ENCODE results near the gene RPL19. TPM values are rescaled to one million over a fixed set of nuclear protein-coding genes. Genes with fewer than 3 reads are reported as not detected.

RPL19 gene
- total RNA-seq, 1 donor: 2,108 TPM

DNA sequence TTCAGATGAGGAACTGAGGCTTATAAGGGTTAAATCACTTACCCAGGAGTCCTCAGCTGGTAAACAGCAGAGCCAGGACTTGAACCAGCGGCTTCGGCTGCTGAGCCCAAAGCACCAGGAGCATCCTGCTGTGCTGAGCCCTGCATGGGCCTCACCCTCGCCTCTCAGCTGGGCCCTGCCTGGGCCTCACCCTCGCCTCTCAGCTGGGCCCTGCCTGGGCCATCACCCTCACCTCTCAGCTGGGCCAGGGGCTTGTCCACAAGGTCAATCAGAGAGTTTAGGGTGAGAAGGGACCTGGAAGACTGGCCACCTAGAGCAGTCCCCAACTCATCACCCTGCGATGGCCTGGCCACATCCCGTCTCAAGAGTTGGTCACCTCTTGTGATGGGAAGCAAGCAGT lies 21.5 kb downstream of the RPL19 start:
- no peak for DNase-seq (ENCODE audit: low read depth)
- H3K4me3 ChIP-seq (ENCODE audit: low read depth, low read length): no peak overlapping the region
- TF ChIP-seq, protein P1, sequence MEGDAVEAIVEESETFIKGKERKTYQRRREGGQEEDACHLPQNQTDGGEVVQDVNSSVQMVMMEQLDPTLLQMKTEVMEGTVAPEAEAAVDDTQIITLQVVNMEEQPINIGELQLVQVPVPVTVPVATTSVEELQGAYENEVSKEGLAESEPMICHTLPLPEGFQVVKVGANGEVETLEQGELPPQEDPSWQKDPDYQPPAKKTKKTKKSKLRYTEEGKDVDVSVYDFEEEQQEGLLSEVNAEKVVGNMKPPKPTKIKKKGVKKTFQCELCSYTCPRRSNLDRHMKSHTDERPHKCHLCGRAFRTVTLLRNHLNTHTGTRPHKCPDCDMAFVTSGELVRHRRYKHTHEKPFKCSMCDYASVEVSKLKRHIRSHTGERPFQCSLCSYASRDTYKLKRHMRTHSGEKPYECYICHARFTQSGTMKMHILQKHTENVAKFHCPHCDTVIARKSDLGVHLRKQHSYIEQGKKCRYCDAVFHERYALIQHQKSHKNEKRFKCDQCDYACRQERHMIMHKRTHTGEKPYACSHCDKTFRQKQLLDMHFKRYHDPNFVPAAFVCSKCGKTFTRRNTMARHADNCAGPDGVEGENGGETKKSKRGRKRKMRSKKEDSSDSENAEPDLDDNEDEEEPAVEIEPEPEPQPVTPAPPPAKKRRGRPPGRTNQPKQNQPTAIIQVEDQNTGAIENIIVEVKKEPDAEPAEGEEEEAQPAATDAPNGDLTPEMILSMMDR (IDR thresholded peaks at IDR 0.05; ENCODE audit: insufficient read depth, low read length): no peak

- TF ChIP-seq, protein P1 (IDR thresholded peaks at IDR 0.05; ENCODE audit: insufficient read depth, low read length): no peak
- no peak for DNase-seq (ENCODE audit: low read depth)
- no peak overlapping the region for H3K4me3 ChIP-seq (ENCODE audit: low read depth, low read length)
Measured at GRCh38 chr17:39222151-39222550, 22.1 kb downstream of the RPL19 start.

DNA sequence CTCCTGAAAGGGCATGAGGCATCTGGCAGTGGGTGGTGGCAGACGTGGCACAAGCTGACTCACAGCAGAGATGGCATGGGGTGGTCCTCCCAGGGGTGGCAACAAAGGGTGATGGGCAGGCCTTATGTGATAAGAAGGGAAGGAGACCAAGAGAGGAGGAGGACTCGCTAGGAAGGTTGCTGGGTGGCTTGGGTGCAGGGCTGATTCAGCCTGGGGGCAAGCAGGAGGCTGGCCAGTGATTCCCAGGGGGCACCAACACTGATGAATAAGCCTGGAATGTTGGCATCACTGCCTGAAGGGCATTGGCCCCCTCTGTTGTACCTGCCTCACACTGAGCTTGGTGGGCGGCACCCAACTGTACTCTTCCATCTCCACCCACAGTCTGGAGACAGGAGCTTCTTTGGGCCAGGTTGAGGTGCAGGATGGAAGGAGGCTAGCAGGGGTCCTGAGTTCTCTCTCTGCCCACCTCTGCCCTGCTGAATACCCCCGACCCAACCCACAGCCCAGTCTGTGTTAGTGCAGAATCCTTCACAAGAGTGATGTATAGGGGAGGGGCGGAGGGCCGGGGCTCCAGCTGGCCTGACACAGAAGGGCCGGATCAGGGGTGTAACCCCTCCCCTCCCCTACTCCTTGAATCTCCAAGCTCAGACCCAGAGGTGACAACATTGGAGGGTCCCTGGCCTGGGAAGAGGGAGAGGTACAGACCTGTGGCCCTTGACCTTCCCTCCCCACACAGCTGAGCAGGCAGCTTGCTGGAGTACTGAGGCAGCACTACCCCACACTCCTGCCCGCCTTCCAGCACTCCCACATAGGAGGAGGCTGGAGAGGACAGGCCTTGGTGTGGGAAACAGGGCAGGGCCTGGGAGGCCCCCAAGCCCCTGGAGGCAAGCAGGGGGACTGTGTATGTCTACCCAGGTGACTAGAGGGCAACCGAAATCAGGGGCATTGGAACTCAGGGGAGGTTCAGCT lies 23.1 kb downstream of the RPL19 start:
- DNase-seq (ENCODE audit: low read depth): no peak
- TF ChIP-seq, protein P1 (IDR thresholded peaks at IDR 0.05; ENCODE audit: insufficient read depth, low read length): no peak
- H3K4me3 ChIP-seq (ENCODE audit: low read depth, low read length): no peak overlapping the region

DNA sequence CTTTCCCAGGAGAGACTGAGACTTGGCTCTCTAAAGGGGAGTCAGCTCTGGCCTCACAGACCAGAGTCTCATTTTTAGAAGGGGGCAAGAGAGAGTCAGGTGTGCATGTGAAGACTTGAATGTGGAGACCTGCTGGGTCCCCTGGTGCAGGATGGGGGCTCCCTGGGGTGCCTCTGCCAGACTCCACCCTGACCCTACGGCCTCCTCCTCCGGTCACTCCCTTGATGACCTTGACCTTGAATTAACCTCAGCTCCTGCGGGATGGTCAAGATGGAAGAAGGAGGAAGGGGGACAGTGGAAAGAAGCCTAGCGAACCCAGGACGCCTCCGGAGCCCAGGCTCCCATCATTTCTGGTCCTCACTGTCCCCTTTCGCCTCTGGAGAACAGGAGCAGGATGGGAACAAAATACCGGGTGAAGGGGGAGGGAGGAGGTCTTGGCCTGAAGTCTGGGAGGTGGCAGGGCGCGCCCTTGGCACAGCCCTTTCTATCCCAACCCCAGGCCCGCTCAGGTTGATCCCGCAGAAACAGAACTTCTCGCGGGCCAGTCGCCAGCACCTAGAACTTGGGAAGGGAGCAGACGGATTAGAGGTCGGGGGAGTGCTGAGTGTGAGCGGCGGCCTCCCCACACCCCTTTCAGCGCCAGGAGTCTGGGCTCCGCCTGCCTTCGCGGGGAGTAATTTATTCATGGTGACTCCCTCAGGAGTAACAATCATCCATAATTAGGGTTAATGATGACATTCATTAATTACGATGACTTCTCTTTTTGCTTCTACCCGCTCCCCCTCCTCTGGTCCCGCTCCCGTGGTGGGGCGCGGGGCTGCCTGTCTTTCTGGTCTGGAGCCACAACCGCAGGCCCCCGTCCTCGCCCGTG lies 24.1 kb downstream of the RPL19 start:
- no peak overlapping the region for H3K4me3 ChIP-seq (ENCODE audit: low read depth, low read length)
- no peak for DNase-seq (ENCODE audit: low read depth)
- TF ChIP-seq, protein P1 (IDR thresholded peaks at IDR 0.05; ENCODE audit: insufficient read depth, low read length): no peak

DNA sequence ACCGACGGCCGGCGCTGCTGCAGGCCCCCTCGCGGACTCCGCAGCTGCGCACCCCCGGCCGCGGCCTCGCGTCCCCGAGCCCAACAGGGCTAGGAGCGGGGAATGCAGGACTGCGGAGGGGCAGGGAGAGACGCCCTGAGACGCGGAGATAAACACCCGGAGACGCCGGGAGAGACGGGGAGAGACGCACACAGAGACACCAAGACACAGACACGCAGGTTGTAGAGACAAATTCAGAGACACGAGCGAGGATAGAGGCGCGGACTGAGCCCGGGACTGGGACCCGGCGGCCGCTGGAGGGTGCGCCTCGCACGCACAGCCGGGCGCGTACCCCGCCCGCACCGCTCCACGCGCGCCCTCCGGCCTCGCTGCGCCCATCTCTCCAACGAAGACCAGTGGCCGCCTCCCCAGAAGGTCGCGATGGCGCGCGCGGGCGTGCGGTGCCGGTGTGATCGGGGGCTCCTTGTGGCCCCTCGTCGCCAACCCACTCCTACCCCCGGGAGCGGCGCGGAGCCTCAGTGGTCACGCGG lies 24.8 kb downstream of the RPL19 start:
- no peak overlapping the region for H3K4me3 ChIP-seq (ENCODE audit: low read depth, low read length)
- DNase-seq (ENCODE audit: low read depth): no peak
- TF ChIP-seq, protein P1 (IDR thresholded peaks at IDR 0.05; ENCODE audit: insufficient read depth, low read length): no peak

DNA sequence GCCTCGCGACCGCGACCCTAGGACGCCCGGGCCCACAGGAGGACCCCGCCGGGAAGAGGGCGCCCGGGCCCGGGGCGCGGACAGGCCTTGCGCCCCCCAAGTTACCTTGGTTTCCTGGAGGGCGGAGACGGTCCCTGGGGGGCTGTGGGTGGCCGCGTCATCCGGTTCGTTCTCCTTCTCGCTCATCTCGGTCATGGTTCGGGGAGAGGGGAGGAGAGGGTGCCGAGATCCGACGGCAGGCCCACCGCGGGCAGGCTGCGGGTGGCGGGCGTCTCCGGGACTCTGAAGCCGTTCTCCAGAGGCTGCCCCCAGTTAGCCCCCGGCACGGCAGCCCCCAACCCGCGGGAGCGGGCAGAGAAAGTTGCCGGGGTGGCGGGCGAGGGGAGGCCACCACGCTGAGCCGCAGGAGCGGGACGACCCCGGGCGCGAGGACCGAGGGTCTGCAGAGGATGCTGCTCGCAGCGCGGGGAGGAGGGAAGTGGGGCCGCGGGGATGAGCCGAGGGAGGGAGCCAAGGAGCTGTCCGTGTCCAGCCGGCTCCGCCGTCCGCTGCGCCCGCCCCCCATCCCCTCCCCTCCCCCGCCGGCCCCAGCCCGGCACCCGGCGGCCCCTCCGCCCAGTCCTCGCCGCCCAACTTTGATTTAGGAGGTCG lies 25.4 kb downstream of the RPL19 start, which contains the start of gene STAC2:
Gene STAC2, minus strand, starts transcription at position 638 of the 651 bp plus-strand sequence. Its CDS starts 443 bp downstream, at position 195.
- peak within 1 kb of the TSS; percentile 48 for H3K4me3 ChIP-seq (ENCODE audit: low read depth, low read length)
- DNase-seq (ENCODE audit: low read depth): no peak
- TF ChIP-seq, protein P1 (IDR thresholded peaks at IDR 0.05; ENCODE audit: insufficient read depth, low read length): no peak
